ENCODE measurements around the gene TBC1D14. TPM values are rescaled to one million over a fixed set of nuclear protein-coding genes. Genes with fewer than 3 reads are reported as not detected.

The TBC1D14 gene
- total and polyA plus RNA-seq, 11 donors: 9.8 to 51.0 (median 34.3) TPM

DNA sequence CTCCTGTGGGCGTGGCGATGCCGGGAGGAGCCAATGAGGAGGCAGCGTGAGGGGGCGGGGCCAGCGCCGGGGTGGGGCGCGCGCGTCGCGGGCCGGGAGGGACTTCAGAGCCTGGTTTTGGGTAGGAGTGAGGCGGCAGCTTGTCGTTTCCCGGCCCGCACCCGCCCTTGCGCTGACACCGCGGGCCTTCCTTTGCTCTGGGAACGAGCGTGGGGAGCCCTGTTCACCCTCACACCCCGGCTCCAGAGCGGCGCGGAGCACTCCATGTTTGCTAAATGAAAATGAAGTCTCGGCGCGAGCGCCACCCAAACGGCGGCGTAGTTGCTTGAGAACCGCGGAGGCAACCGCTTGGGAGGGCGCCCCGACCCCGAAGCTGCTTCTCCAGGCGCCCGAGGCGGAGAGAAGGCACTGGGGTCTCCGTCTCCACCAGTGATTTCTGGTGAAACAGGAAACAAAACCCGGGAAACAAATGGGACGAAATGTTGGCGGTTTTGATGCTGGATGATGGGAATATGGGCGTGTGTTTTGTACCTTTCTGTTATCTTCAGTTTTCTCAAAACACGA, 158.7 kb downstream of the TBC1D14 start:
- Histone ChIP-seq H3K27ac (peak overlapping the region; percentile 62 to 97 (median 91)), H3K27me3 (no peaks in the 10 kb centered on the region), H3K9me3 (no peaks in the 10 kb centered on the region), H3K4me3 (peak overlapping the region; percentile 32 to 99 (median 88)), H3K36me3 (peaks cover 0 to 21% (median 14%) of the 10 kb centered on the region in 9 donors), H3K4me1 (peaks cover 3 to 41% (median 22%) of the 10 kb centered on the region in 12 donors)
- DNase-seq (peak in 1 of 5 donors; percentile 100), ATAC-seq (no peak)
- intact Hi-C loops (cut with DNase I): loop anchor here in 5 of 10 donors (1.0 to 5.0 kb wide), 9 partner anchors 25 to 352 kb away; partner anchors contain the start of genes TADA2B (in 5 of the 5), BLOC1S4 (in 1 of the 5), KIAA0232 (in 1 of the 5) and TBC1D14 (in 1 of the 5)
- no peak for TF ChIP-seq POLR2A (IDR thresholded peaks at IDR 0.05)
- TF ChIP-seq, protein P1, sequence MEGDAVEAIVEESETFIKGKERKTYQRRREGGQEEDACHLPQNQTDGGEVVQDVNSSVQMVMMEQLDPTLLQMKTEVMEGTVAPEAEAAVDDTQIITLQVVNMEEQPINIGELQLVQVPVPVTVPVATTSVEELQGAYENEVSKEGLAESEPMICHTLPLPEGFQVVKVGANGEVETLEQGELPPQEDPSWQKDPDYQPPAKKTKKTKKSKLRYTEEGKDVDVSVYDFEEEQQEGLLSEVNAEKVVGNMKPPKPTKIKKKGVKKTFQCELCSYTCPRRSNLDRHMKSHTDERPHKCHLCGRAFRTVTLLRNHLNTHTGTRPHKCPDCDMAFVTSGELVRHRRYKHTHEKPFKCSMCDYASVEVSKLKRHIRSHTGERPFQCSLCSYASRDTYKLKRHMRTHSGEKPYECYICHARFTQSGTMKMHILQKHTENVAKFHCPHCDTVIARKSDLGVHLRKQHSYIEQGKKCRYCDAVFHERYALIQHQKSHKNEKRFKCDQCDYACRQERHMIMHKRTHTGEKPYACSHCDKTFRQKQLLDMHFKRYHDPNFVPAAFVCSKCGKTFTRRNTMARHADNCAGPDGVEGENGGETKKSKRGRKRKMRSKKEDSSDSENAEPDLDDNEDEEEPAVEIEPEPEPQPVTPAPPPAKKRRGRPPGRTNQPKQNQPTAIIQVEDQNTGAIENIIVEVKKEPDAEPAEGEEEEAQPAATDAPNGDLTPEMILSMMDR (IDR thresholded peaks at IDR 0.05): no peak
- WGBS, 4 donors: 0 to 1% (median 1%) methylated on average over 18 to 50 of the region's 50 CpGs

DNA sequence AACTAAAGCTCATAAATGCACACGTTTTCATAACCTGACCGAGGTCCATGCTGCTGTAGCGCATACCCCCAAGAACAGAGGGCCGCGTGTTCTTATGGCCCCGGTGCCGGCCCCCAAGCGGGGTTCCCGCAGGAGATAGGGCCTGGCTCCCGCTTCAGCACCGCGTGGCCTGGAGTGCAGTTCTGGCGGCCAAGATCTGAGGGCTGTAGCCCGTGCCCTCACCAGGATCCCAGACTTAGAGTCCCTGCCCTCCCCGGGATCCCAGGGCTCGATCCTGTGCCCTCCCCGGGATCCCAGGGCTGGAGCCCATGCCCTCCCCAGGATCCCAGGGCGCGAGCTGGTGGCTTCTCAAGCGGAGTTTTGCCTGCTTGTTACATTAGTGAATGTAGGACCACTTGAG, 159.3 kb downstream of the TBC1D14 start:
- H3K4me3 ChIP-seq: peak overlapping the region in 11 of 12 donors; percentile 74 to 99 (median 89)
- peaks cover 0 to 16% (median 9%) of the 10 kb centered on the region in 9 donors for H3K36me3 ChIP-seq
- TF ChIP-seq, protein P1 (IDR thresholded peaks at IDR 0.05): no peak
- no peak for TF ChIP-seq POLR2A (IDR thresholded peaks at IDR 0.05)
- no peaks in the 10 kb centered on the region for H3K9me3 ChIP-seq
- ATAC-seq (no peak), DNase-seq (no peak)
- H3K27ac ChIP-seq: peak overlapping the region; percentile 62 to 97 (median 91)
- intact Hi-C loops (cut with DNase I): loop anchor here in 5 of 10 donors (1.0 to 5.0 kb wide), 9 partner anchors 26 to 352 kb away; partner anchors contain the start of genes TADA2B (in 5 of the 5), BLOC1S4 (in 1 of the 5), KIAA0232 (in 1 of the 5) and TBC1D14 (in 1 of the 5)
- H3K4me1 ChIP-seq: peaks cover 3 to 41% (median 22%) of the 10 kb centered on the region in 12 donors
- H3K27me3 ChIP-seq: no peaks in the 10 kb centered on the region
- 8 to 23% (median 15%) methylated on average over 18 to 20 of the region's 20 CpGs for whole genome bisulfite sequencing, 4 donors

DNA sequence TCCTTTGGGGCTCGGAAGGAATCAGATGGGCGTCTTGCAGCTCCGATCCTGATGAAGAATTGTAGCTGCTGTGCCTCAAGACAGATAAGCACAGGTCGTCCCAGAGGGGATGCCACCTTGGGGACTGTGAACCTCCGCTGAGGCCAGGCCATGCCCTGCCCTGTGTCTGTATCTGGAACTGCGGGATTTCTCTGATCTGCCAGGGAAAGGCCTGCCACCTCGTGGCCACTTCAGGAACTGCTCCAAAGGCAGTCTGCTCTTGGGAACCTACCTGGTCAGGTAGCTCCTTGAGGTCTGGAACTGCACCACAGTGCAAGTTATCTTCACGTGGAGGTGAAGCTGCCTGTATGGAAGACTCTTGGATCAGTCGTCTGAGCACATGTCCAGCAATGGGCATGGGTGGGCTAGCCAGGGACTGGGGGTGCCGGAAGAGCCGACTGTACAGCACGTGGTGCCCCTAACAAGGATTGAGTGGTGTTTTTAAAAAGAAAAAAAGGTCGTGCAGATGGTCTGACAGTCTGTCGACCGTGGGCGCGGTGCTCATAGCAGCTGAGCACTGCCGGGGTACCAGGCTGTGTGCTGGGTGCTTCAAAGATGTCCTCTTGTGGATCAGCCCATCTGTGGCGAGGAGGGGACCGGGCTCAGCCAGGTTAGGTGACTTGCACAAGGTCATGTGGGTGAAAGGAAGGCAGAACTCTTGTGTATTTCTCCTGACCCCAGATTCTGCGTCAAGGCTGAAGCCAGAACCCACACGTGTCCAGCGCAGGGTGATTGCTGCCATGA, 161.3 kb downstream of the TBC1D14 start:
- Histone ChIP-seq H3K9me3 (no peaks in the 10 kb centered on the region), H3K36me3 (peaks cover 0 to 3% (median 0%) of the 10 kb centered on the region in 9 donors), H3K4me3 (no peak overlapping the region), H3K27ac (no peak overlapping the region), H3K4me1 (peaks cover 3 to 28% (median 20%) of the 10 kb centered on the region in 12 donors), H3K27me3 (no peaks in the 10 kb centered on the region)
- ATAC-seq (peak in 2 of 4 donors; percentile 13 to 25), DNase-seq (peak; percentile 70 to 89 (median 77))
- 39 to 49% (median 44%) methylated on average over 20 to 23 of the region's 23 CpGs for WGBS, 4 donors
- intact Hi-C loops (cut with DNase I): loop anchor here (1.0 to 10.0 kb wide), 15 partner anchors 26 to 352 kb away; partner anchors contain the start of gene TBC1D14 (in 7 of the 10)
- no peak for TF ChIP-seq POLR2A (IDR thresholded peaks at IDR 0.05)
- TF ChIP-seq, protein P1 (IDR thresholded peaks at IDR 0.05): peak; percentile 96 to 99 (median 99)

DNA sequence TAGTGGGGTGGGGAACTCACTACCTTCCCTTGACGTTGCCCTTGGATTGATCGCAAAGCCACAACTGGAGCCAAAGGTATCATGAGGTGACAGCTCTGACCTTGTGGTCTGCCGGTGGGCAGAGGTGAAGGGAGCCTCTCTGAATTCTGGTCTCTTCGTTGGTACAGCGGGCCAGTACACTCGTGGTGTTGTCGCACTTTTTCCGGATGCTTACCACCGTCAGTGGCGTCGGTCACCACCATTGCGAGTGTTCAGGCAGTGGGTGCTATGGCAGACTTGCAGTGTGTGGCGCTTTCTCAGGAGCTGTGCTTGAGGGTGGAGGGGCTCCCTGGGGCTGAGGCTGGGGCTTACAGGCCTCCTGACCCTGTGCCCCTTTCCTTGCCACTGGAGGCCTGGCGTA, 163.4 kb downstream of the TBC1D14 start:
- Histone ChIP-seq H3K27ac (no peak overlapping the region), H3K27me3 (no peaks in the 10 kb centered on the region), H3K36me3 (no peaks in the 10 kb centered on the region), H3K4me3 (no peak overlapping the region), H3K9me3 (no peaks in the 10 kb centered on the region), H3K4me1 (peaks cover 0 to 19% (median 7%) of the 10 kb centered on the region in 12 donors)
- DNase-seq: no peak
- TF ChIP-seq, protein P1 (IDR thresholded peaks at IDR 0.05): no peak
- no peak for TF ChIP-seq POLR2A (IDR thresholded peaks at IDR 0.05)
- intact Hi-C loops (cut with DNase I): loop anchor here in 9 of 10 donors (2.0 to 10.0 kb wide), 8 partner anchors 86 to 351 kb away; partner anchors contain the start of gene TBC1D14 (in 7 of the 9)
- ATAC-seq: no peak
- WGBS, 4 donors: 89 to 92% (median 91%) methylated on average over 13 to 14 of the region's 14 CpGs

Measured in heart left ventricle (tissue), 16 donors.